ENCODE data around the gene COL16A1. TPM values are rescaled to one million over a fixed set of nuclear protein-coding genes. Genes with fewer than 3 reads are reported as not detected.

The COL16A1 gene
- total RNA-seq, 4 donors from 2014 or later, result 67.2 to 169 (median 149) TPM

- Histone ChIP-seq H3K4me3 (no peak overlapping the region), H3K4me1 (peaks cover 0 to 43% (median 33%) of the 10 kb centered on the region in 3 donors), H3K27me3 (no peaks in the 10 kb centered on the region), H3K9me3 (no peaks in the 10 kb centered on the region), H3K36me3 (no peaks in the 10 kb centered on the region), H3K27ac (no peak overlapping the region)
- no peak for ATAC-seq
- WGBS, 2 donors (ENCODE audit: low coverage in 1 of 2), result 66 to 77% methylated on average over 6 to 10 of the region's 15 CpGs
- TF ChIP-seq CTCF (IDR thresholded peaks at IDR 0.05) (no peak), POLR2A (IDR thresholded peaks at IDR 0.05) (no peak), EP300 (IDR thresholded peaks at IDR 0.05) (no peak), POLR2AphosphoS5 (IDR thresholded peaks at IDR 0.05) (no peak)
Measured at GRCh38 chr1:31706384-31707058, 2.7 kb upstream of the COL16A1 start.

GRCh38 chr1:31705080-31705866 lies 1.5 kb upstream of the COL16A1 start:
- Histone ChIP-seq H3K27me3 (no peaks in the 10 kb centered on the region), H3K27ac (peak overlapping the region; percentile 44 to 92 (median 88)), H3K36me3 (no peaks in the 10 kb centered on the region), H3K4me1 (peaks cover 5 to 55% (median 46%) of the 10 kb centered on the region in 3 donors), H3K9me3 (no peaks in the 10 kb centered on the region), H3K4me3 (peak overlapping the region in 1 of 2 donors; percentile 57)
- peak in 3 of 4 experiments; percentile 49 to 61 (median 55) for TF ChIP-seq CTCF (IDR thresholded peaks at IDR 0.05)
- TF ChIP-seq POLR2A (IDR thresholded peaks at IDR 0.05), result no peak
- no peak for TF ChIP-seq EP300 (IDR thresholded peaks at IDR 0.05)
- no peak for TF ChIP-seq POLR2AphosphoS5 (IDR thresholded peaks at IDR 0.05)
- ATAC-seq, result peak; percentile 23
- 46% methylated on average over 6 of the region's 23 CpGs; no CpG with 5 or more reads in 1 of the 2 donors for WGBS, 2 donors (ENCODE audit: low coverage in 1 of 2)

GRCh38 chr1:31704271-31705079 lies 658 bp upstream of the COL16A1 start:
- Histone ChIP-seq H3K36me3 (peaks cover 0 to 4% of the 10 kb centered on the region in 2 donors), H3K27me3 (no peaks in the 10 kb centered on the region), H3K4me3 (peak overlapping the region; percentile 32 to 57), H3K27ac (peak overlapping the region; percentile 44 to 92 (median 88)), H3K9me3 (no peaks in the 10 kb centered on the region), H3K4me1 (peaks cover 7 to 63% (median 50%) of the 10 kb centered on the region in 3 donors)
- WGBS, 2 donors (ENCODE audit: low coverage in 1 of 2), result 2 to 10% methylated on average over 2 to 7 of the region's 19 CpGs
- TF ChIP-seq CTCF (IDR thresholded peaks at IDR 0.05) (no peak), POLR2AphosphoS5 (IDR thresholded peaks at IDR 0.05) (peak; percentile 66), POLR2A (IDR thresholded peaks at IDR 0.05) (no peak), EP300 (IDR thresholded peaks at IDR 0.05) (no peak)
- peak; percentile 34 for ATAC-seq

- no peaks in the 10 kb centered on the region for H3K27me3 ChIP-seq
- 56% methylated on average over 4 of the region's 8 CpGs; no CpG with 5 or more reads in 1 of the 2 donors for WGBS, 2 donors (ENCODE audit: low coverage in 1 of 2)
Measured at GRCh38 chr1:31702836-31703404, 897 bp downstream of the COL16A1 start.

More at GRCh38 chr1:31702836-31703404, 897 bp downstream of the COL16A1 start:
- H3K9me3 ChIP-seq, result no peaks in the 10 kb centered on the region
- peaks cover 0 to 19% of the 10 kb centered on the region in 2 donors for H3K36me3 ChIP-seq
- no peak for ATAC-seq
- peak overlapping the region in 1 of 2 donors; percentile 57 for H3K4me3 ChIP-seq
- H3K27ac ChIP-seq, result peak overlapping the region in 3 of 4 donors; percentile 88 to 92 (median 88)
- TF ChIP-seq POLR2A (IDR thresholded peaks at IDR 0.05), result no peak
- no peak for TF ChIP-seq POLR2AphosphoS5 (IDR thresholded peaks at IDR 0.05)
- no peak for TF ChIP-seq EP300 (IDR thresholded peaks at IDR 0.05)
- TF ChIP-seq CTCF (IDR thresholded peaks at IDR 0.05), result no peak
- peaks cover 7 to 78% (median 50%) of the 10 kb centered on the region in 3 donors for H3K4me1 ChIP-seq
